A549 (cell line): Measurements from ENCODE around the gene SYNGR4.

Experiments
- CBX2 ChIP-seq: fragments of 200-600 bp; sonication (generic); IDR thresholded peaks from 2 replicates; pipeline ENCODE4 v1.6.1; 2016; ENCODE audit warnings: low read depth, mild to moderate bottlenecking, borderline replicate concordance
- CBX8 ChIP-seq: fragments of 200-600 bp; sonication (generic); IDR thresholded peaks from 2 replicates; pipeline ENCODE4 v1.6.1; 2016
- GATA3 ChIP-seq: IDR thresholded peaks from 2 replicates; pipeline ENCODE4 v1.6.1; 2012; ENCODE audit warnings: borderline replicate concordance
- KDM1A ChIP-seq: fragments of 200-600 bp; sonication (generic); IDR thresholded peaks from 2 replicates; pipeline ENCODE4 v1.6.1; 2016; ENCODE audit warnings: low read depth, mild to moderate bottlenecking
- MYC ChIP-seq: IDR thresholded peaks from 2 replicates; pipeline ENCODE4 v1.6.1; 2012; ENCODE audit warnings: mild to moderate bottlenecking, inconsistent platforms, low read length, improper control_type of control experiment, borderline replicate concordance
- POLR2A ChIP-seq: IDR thresholded peaks from 2 replicates; pipeline ENCODE4 v1.6.1; 2012; ENCODE audit warnings: mild to moderate bottlenecking, low read length
- TF ChIP-seq, protein P1 (sequence below): fragments of >200 bp; sonication (Bioruptor Twin); formaldehyde crosslinking; IDR thresholded peaks from 3 replicates; pipeline ENCODE4 v1.5.1; 2016
- TF ChIP-seq, protein P2 (sequence below): fragments of 150-350 bp; IDR thresholded peaks from 2 replicates; pipeline ENCODE4 v1.6.1; 2014; ENCODE audit warnings: low read depth, mild to moderate bottlenecking, low read length

DNA sequence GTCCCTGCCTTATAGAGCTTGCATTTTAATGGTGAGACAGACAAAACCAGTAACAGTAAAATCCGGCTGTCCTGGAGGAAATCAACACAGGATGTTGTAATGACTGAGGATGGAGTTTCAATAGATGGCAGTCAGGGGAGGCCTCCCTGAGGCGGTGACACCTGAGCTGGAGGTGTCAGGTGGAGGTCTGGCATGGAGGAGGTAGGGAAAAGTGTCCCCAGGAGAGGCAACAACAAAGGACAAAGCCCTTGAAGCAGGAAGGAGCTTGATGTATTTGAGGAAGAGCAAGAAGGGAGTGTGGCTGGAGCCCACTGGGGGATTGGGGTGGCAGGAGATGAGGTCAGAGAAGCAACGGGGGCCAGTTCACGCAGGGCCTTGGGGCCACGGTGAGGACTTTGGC is 37.1 kb downstream of the SYNGR4 start:
- TF ChIP-seq KDM1A: no peak
- TF ChIP-seq, protein P1, sequence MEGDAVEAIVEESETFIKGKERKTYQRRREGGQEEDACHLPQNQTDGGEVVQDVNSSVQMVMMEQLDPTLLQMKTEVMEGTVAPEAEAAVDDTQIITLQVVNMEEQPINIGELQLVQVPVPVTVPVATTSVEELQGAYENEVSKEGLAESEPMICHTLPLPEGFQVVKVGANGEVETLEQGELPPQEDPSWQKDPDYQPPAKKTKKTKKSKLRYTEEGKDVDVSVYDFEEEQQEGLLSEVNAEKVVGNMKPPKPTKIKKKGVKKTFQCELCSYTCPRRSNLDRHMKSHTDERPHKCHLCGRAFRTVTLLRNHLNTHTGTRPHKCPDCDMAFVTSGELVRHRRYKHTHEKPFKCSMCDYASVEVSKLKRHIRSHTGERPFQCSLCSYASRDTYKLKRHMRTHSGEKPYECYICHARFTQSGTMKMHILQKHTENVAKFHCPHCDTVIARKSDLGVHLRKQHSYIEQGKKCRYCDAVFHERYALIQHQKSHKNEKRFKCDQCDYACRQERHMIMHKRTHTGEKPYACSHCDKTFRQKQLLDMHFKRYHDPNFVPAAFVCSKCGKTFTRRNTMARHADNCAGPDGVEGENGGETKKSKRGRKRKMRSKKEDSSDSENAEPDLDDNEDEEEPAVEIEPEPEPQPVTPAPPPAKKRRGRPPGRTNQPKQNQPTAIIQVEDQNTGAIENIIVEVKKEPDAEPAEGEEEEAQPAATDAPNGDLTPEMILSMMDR: no peak
- no peak for TF ChIP-seq POLR2A
- TF ChIP-seq CBX2: no peak
- TF ChIP-seq, protein P2, sequence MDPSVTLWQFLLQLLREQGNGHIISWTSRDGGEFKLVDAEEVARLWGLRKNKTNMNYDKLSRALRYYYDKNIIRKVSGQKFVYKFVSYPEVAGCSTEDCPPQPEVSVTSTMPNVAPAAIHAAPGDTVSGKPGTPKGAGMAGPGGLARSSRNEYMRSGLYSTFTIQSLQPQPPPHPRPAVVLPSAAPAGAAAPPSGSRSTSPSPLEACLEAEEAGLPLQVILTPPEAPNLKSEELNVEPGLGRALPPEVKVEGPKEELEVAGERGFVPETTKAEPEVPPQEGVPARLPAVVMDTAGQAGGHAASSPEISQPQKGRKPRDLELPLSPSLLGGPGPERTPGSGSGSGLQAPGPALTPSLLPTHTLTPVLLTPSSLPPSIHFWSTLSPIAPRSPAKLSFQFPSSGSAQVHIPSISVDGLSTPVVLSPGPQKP: no peak
- no peak for TF ChIP-seq CBX8
- no peak for TF ChIP-seq GATA3
- TF ChIP-seq MYC: no peak
